HG03280 (cell line): ENCODE data around the gene ESRRA.

Experiments
- ATAC-seq: cut with Tn5 transposase; IDR thresholded peaks from one replicate; pipeline ENCODE4 v1.9.1; 2021; ENCODE audit warnings: mild to moderate bottlenecking, moderate library complexity; ENCODE audit not compliant: unreplicated experiment

Gene ESRRA

DNA sequence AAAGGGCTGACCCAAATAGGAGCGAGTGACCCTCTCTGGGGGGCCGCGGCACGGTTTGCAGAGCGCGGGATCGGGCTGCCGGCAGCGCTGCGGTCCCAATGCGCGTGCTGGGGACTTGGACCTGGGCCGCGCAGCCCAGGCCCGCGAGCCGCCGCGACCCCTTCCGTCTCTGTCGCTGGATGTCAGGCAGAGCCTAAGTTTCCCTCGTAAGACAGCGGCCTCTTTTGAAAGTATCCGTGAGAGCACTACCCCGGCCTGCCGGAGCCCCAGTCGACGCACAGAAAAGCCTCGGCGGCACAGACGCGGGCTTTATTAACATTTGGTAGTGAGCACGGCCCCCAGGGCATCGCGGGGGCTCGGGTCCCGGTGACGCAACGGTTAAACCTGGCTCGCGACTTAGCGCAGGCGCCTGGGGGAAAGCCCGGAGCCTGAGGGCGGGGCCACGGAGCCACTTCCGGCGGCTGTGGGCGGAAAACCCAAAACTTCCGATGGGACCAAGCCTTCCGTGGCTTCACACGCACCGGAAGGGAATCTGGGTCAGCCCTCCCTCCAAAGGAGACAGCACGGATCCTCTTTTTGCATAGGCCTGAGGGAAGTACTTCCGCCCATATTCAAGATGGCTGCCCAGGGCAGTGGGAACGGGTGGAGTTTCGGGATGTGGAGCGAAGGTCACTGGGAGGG lies 35.6 kb upstream of the ESRRA start:
- peak; percentile 64 for ATAC-seq

DNA sequence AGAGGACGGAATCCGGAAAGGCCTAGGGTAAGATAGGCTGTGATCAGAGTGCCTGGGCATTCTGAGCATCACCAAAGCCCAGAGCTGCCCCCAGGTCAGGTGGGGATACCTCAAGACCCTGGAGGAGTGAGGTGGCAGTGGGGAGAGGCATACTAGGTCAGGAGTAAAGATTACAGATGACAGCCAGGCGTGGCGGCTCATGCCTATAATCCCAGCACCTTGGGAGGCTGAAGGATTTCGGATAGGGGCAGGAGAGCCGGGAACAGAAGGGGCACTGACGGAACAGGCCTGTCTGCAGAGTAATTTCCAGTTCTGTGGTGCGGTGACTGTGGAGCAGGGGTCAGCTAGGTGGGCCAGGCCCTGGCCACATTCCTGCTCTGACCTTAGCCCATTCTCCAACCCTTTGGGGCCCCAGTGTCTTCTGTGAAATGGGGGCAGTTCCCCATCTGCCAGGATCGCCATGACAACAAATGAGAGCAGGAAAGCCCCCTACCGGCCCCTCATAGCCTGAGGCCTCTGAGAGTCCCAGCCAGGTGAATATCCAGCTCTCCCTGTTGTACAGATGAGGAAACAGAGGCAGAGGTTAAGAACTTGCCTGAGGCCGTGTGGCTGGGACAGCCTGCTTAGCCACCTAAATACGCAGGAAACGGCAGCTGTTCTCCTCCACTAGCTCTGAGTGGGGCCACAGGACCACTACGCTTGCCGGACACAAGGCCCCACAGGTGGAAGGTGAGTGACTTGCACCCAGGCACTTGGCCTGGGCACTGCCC lies 30.1 kb upstream of the ESRRA start:
- ATAC-seq, result no peak

DNA sequence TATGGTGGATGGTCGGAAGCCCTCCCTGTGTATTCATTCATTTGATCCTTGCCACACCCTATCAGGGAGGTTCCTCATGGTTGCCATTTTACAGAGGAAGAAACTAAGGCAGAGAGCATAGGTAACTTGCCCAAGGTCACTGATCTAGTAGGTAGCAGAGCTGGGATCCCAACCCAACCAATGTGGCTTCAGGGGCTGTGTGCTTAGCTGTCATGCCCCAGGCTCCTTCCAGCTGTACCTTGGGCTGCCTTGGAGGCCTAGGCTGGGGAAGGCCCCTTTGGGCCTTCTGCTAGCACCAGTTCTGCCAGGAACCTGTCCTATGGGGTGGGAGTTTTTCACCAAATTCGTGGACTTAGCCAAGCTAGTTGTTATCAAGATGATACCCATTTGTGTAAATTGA lies 29.5 kb upstream of the ESRRA start:
- no peak for ATAC-seq

DNA sequence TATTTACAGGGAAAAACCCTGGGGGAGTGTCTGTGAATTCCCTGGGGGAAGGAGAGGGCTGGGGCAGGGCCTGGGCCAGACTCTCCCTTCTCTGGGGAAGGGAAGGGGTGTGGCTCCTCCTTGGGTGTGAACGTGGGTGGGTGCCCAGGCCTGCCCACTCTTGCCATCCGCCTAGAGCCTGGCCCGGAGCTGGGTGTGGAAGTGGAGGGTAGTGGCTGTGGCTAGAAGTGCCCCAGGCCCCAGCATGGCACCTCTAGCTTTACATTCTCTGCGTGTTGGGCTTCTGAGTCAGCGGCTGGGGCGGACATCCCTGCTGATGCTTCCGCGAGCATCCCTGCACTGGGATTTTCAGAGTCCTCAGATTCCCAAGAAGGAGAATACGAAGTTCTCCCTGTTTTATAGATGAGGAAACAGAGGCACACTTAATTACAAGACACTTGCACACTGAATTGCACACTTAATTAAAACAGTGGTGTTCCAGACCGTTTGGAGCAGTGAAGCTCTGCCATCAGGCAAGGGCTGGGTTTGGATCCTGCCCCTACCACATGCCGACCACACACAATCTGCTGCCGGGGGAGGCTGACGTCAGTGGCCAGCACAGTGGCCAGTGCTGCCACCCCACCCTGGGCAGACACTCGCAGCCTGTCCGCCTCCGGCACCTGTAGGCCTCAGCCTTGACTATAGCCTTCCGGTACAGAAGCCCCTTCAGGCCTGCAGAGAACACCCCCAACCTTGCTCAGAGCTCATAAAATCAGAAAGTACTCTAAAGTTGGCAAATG lies 28.5 kb upstream of the ESRRA start:
- no peak for ATAC-seq

DNA sequence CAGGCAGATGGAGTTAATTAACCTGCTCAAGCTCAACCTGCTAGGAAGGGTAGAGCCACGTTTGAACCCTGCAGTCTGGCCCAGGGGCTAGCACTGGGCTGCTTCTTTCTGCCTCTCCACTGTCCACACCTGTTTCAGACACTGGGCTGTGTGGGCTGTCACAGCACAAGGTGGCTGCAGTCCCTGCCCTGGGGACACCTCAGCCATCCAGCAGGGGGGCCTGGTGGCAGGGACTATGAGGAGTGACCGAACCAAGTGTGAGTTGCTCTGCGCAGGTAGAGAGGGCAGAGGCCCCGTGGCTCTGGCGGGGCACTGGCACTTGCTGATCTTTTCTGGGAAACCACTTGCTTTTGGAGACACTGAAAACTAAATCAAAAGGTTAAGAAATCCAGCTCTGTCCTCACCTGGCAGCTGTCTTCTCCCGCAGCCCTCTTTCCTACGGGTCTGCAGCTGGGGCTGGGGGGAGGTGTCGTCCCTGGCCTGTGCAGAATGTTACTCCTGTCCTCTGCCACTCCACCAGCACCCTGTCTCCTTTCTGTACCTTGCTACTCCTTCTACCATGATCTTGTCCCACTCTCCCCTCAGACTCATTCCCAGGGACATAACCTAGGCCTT lies 26.6 kb upstream of the ESRRA start:
- ATAC-seq, result no peak

DNA sequence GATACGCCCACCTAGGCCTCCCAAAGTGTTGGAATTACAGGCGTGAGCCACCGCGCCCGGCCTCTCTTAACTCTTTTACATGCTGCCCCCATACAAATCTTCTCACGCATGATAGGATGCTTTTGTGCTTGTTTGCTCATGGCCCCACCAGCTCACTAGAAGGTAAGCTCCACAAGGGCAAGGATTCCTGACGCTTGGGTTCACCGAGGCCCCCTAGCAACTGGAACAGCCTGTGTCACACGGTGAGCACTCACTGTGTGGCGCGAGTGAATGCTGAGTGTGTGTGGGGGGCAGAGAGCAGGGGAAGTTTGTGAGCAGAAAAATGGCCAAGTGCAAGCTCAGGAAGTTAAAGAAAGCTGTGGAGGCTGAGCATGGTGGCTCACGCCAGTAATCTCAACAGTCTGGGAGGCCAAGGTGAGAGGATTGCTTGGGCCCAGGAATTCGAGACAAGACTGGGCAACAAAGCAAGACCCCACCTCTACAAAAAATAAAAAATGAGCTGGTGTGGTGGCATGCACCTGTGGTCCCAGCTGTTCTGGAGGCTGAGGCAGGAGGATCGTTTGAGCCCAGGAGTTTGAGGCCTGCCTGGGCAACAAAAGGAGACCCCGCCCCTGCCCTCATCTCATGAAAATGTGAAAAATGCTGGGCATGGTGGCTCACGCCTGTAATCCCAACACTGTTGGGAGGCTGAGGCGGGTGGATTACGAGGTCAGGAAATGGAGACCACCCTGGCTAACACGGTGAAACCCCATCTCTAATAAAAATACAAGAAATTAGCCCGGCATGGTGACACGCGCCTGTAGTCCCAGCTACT lies 23.2 kb upstream of the ESRRA start:
- no peak for ATAC-seq

DNA sequence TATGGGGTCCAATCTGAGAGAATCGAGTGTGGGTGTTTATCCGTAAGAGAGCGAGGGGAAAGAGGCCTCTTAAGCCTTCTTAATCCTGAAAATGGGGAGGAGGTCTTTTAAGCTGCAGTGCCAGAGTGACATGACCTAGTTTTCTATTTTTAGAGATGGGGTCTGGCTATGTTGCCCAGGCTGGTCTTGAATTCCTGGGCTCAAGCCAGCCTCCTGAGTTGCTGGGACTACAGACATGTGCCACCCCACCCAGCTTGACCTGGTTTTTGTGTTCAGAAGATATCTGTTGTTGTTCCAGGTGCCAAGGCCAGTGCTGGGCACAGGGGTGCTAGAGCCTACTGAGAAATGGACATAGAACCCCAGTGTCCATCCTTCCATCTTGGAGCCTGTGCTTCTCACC lies 22.2 kb upstream of the ESRRA start:
- ATAC-seq, result no peak

DNA sequence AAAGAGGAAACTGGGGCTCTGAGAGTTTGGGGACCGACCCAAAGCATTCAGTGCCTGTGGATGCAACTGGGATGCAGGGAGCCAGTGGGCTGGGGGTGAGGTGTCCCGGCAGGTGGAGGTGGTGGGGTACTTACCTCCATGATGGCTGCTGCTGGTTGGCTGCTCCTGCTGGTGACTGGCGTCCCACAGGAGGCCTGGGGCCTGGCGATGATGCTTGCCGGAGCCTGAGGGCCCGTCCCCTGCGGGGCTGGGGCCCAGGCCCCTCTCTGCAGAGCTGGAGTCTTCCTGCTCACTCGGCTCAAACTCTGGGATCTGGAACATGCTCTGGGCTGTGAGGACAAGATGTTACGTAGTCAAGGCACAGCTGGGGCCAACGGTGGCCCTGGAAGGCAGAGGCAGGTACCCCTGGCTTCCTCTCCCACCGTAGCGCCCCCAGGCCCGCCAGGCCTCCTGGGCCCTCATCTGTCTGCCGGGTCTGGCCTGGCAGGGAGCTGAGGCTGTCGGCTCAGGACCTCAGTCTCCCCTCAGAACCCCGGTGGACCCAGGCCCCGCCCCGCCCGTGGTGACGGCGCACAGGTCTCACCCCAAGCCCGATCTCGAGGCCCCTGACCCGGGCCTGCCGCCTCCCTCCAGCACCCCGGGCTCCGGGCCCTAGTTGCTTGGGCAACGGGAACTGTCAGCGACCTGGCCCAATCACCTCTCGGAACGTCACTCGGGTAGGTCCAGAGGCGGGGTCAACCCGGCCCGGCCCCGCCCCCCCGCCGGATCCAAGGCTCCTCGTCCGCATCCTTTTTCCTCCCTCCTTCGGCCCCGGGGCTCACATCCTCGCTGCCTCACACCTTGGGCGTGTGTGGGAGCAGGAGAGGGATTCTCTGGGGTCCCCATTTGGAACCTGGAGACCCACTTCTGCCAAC lies 21.0 kb upstream of the ESRRA start, which contains the start of gene BAD:
BAD (minus strand) TSS at position 618 of the 914 bp plus-strand sequence; CDS start at position 321, 297 bp downstream.
- peak; percentile 69 for ATAC-seq

DNA sequence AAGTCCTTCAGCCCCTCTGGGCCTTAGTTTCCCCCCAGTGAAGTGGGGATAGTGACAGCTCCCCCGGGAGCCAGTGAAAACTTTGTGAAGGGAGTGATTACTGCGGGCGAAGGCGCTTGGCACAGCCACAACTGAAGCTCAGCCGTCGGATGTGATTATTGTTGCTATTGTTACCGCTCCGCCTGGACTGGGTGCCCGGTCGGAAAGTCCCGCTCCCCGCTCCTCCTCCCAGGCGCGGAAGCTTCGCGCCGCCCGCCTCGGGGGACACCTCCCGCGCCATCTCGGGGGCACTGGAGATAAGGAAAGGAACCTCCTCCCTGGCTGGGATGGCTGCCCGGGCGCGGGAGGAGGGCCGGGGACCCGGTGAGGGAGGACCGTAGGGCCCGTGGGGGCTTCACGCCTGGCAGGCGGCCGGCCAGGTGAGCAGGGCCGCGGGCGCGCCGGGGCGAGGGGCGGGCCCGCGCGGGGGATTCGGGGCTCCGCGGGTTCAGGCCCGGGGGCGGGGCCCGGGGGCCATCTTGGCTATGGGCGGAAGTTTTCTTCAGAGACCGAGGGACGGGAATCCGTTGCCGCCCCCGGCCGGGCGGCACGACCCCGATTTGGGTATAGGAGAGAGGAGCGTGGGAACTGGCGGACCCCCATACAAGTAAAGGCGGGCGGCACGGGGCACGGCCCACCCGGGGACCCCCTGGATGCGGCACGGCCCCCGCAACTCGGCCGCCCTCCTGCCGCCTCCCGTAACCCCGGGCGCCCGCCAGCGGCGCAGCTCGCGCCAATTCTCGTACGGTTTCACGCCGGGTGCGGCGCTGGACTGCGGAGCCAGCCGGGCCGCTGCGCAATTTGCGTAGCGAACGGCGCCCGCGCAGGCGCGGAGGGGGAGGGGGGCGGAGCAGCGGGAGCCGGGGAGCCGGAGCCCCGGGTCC lies 20.1 kb upstream of the ESRRA start, which contains the start of gene GPR137:
GPR137 (plus strand) TSS at position 887 of the 923 bp plus-strand sequence. CDS start 677 bp downstream, outside the sequence.
- peak; percentile 64 for ATAC-seq

DNA sequence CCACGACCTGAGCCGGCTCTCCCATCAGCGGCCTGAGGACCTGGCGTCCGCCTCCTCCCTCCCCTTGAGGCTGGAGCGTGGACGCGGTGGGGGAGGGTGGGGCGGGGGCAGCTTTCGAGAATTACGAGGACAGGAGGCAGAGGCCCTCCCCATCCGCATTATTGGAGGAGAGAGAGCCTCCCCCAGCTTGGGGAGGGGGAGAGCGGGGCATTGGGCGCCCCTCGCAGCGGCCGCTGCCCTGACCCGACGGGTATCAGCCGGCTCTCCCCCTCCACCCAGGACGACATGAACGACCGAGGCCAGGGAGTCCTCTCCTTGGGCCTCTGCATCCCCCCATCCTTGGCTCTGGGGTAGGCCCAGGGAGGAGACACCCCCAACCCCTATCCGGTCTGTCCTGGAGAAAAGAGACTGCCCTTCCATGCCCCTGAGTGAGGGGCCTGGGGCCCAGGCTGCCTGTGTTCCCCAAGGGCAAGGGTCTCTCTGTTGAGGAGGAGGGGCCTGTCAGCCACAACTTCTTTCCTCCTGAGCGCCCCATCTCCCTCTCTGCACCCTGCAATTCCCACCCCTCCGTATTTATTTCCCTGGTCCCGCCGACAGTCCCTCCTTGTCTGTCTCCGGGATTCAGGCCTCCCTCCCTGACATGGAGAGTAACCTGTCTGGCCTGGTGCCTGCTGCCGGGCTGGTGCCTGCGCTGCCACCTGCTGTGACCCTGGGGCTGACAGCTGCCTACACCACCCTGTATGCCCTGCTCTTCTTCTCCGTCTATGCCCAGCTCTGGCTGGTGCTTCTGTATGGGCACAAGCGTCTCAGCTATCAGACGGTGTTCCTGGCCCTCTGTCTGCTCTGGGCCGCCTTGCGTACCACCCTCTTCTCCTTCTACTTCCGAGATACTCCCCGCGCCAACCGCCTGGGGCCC lies 19.2 kb upstream of the ESRRA start:
- ATAC-seq, result no peak

DNA sequence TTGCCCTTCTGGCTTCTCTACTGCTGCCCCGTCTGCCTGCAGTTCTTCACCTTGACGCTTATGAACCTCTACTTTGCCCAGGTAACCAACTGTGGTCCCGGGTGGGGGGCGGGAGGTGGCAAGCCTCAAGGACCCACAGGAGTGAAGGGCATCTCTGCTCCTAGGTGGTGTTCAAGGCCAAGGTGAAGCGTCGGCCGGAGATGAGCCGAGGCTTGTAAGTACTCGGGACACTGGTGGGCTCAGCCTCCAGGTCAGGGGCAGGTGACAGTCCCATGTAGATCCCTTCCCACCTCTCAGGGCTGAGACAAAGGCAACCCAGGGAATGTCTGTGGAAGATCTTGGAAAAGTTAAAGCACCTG lies 18.5 kb upstream of the ESRRA start:
- no peak for ATAC-seq

DNA sequence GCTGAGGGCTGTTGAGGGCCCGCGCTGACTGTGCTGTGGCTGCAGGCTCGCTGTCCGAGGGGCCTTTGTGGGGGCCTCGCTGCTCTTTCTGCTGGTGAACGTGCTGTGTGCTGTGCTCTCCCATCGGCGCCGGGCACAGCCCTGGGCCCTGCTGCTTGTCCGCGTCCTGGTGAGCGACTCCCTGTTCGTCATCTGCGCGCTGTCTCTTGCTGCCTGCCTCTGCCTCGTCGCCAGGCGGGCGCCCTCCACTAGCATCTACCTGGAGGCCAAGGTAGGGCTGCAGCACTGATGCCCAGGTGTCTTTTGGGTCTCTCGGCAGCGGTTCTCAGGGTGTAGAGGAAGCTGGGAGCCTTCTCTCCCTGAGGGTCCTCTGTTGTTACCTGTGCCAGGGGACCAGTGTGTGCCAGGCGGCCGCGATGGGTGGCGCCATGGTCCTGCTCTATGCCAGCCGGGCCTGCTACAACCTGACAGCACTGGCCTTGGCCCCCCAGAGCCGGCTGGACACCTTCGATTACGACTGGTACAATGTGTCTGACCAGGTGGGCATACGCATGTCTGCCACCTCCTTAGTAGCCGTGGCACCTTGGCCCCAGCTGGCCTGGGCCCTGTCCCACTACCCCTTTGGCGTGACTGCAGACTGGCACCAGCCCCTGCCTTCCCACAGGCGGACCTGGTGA lies 17.5 kb upstream of the ESRRA start:
- no peak for ATAC-seq

DNA sequence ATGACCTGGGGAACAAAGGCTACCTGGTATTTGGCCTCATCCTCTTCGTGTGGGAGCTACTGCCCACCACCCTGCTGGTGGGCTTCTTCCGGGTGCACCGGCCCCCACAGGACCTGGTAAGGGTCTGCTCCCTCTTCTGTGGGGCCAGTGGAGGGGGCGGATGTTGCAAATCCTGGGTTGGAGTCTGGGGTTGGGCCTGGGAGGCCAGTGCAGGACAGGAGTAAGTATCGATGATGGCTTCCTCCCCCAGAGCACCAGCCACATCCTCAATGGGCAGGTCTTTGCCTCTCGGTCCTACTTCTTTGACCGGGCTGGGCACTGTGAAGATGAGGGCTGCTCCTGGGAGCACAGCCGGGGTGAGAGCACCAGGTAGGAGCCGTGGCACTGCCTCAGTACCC lies 17.0 kb upstream of the ESRRA start:
- ATAC-seq, result no peak

DNA sequence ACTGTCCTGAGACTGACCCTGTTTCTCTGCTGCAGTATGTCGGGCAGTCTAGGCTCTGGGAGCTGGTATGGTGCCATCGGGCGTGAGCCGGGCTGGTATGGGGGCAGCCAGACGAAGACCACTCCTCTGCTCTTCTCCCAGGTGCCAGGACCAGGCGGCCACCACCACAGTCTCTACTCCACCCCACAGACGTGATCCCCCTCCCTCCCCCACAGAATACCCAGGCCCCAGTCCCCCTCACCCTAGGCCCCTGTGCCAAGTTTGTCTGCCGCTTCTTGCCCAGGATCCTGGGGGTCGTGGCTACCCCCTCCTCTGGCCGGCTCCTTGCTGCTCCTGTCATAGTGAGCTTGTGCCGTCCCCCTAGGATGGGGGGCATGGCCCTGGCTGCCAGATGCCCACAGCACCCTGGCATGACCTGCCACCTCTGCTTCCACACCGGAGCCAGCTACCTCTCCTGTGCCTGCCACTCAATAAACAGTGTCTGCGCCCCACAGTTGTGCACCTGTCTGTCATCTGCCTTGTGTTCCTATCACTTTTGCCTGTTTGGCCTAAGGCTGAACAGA lies 16.2 kb upstream of the ESRRA start:
- no peak for ATAC-seq

DNA sequence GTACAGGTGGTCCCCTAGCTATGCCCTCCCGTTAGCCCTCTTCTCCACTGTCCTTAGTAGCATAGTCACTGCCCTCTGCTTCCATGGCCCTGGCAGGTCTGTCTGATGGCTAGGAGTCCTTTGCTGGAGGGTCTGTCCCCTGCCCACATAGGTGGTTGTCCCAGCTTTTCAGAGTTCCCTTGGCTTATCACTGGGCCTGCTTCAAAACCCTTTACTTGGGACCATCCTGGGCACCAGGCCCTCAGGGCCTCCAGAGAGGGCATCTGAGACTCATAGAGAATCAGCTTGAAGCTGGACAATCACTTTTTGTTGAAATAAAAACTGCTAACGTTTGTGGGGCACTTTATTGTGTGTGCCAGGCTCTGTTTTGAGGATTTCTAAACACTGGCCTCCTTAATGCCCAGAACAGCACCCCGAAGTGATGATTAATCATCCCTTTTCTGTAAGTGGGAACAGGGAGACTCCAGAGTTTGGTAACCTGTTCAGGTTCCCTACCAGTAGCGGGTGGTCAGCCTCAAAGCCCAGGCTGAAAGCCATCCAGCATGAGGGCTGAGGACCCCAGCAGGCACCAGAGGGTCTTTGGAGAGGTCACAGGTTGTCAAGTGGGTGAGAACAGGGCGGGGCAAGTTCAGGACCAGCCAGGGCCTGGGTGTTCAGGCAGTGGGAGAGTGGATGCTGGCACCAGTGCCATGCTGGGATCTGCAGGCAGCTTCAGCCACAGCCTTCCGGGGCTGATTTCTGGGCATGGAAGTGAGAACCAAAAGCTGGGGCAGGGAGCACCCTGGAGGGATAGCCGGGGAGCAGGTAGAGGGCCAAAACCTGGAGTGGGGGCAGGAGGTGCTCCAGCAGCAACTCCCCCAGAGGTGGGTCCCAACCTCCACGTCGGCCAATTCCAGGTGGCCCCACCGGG lies 14.7 kb upstream of the ESRRA start:
- no peak for ATAC-seq
